Anterior cingulate cortex (tissue), 58 donors: ENCODE results near the gene ZNF555.
A peak's percentile ranks its signal among the peaks of the same experiment; 100 is the strongest.

Source experiments
- DNase-seq, 58 donors: peaks; one replicate each; lab custom pipeline; 2025; lab: John Stamatoyannopoulos, UW

The ZNF555 gene

DNA sequence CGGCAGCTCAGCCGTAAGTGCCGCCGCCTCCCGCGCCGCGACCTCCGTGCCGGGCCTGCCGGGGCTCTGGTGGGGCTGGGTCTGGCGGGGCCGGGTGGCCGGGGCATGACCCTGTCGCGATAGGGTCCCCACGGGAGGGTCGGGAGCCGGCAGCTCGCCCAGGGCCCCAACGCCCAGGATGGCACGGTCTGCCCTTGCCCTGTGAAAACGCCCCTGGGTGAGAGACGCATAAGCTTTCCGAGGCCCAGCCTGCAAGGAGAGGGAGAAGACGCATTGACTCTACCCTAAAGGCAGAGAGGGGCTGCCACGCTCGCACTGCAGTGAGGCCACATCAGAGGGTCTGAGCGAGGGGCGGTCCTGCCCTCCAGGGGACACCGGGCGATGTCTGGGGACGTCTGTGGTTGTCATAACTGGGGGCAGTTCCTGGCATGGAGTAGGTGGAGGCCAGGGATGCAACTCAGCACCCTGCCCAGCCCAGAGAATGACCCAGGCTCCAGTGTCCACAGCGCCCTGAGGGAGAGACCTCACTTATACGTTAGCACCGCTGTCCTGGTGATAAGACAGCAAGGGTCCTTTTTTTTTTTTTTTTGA, 21.1 kb upstream of the ZNF555 start:
- DNase-seq, result peak in 5 of 58 donors; percentile 16 to 53 (median 33)

DNA sequence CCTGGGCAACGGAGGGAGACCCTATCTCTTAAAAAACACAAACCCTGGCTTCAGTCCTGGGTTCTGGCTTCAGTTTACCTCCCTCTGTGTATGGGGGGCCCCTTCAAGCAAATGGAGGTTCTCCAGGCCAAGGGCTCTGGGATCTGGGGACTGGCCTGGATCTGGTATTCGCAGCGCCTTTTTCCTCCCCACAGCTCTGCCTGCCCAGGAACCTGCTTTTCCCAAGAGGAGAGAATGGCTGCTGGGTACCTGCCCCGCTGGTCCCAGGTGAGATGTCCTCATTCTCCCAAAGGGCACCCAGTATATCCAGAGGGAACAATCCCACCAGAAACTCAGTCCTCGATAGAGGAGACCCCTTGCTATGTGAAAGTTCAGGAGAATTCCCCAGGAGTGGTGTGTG, 18.4 kb upstream of the ZNF555 start:
- DNase-seq, result no peak

DNA sequence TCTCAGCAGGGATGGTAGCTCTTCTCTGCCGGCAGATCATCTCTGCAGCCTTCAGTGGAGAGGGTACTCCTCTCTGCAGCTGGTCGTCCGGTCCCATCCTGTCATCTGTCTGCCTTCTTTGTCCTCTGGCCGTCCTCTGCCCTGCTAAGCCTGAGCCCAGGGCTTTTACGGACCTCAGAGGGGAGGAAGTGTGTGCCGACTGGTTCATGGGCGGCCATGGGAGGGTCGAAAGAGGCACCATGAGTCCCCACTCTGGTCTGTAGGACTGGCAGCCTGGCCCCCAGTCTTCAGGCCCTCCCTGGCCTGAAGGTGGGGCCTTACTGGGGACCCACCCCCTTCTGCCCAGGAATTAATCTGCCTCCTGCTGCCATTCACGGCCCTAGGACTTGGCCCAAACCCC, 17.6 kb upstream of the ZNF555 start:
- no peak for DNase-seq

DNA sequence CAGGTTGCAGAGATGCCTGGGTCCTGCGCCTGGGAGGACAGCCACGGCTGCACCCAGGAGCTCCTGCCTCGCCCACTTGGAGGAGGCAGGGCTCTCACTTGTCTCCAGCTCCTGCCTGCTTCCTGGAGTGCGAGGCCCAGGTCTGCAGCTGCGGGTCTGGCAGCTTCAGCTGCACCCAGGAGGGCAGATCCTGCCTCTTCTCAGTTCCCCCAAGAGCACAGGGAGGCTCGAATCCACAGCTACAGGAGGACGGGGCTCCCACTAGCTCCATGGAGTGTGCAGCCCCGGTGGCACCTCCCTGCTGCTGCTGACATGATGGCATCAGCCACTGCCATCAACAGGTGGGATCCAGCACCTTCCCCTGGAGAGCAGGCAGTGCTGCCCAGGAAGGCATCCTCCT, 17.1 kb upstream of the ZNF555 start:
- DNase-seq, result no peak

DNA sequence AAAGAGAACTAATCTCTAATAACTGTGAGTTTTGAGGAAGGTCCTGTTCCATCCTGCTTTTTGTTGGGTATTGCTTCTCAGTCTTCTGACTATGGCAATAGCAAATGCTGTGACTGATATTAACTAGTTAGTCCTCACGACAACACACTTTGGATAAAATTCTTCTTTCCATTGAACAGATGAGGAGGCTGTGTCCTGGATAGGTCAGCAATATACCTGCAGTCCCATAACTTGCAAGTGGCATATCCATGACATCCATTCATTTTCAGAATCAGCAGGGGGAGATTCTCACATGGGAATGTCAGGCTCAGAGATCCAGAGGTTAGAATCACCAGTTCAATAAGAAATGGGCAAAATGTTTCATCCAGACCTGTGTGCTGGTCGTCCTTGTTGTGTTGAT, 14.3 kb upstream of the ZNF555 start:
- no peak for DNase-seq

DNA sequence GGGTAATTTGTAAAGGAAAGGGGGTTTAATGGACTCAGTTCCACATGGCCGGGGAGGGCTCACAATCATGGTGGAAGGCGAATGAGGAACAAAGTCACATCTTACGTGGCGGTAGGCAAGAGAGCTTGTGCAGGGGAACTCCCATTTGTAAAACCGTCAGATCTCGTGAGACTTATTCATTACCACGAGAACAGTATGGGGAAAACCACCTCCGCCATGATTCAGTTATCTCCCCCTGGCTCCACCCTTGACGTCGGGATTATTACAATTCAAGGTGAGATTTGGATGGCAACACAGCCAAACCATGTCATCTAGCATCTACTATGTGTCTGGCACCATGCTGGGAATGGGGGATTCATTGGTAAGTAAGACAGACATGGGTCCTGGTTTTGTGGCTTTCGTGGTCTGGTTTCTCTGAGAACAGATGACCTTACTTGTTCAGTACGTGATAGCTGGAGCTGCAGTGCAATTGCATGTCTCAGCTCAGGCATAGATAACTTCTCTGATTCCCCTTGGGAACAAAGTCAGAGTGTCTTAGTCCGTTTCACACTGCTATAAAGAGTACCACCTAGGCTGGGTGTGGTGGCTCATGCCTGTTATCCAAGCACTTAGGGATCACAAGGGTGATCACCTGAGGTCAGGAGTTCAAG, 13.3 kb upstream of the ZNF555 start:
- DNase-seq, result no peak

DNA sequence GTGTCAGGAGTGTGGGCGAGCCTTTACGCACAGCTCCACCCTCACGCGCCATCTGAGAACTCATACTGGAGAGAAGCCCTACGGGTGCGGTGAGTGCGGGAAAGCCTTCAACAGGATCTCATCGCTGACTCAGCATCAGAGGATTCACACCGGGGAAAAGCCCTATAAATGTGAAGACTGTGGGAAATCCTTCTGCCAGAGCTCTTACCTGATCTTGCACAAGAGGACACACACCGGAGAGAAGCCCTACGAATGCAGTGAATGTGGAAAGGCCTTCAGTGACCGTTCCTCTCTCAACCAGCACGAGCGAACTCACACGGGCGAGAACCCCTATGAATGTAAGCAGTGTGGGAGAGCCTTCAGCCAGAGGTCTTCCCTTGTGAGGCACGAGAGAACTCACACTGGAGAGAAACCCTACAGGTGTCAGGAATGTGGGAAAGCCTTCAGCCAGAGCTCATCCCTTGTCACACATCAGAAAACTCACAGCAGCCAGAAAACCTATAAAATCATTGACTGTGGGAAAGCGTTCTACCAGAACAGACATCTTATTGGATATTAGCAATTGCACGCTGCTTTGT, 6.9 kb upstream of the ZNF555 start:
- no peak for DNase-seq

DNA sequence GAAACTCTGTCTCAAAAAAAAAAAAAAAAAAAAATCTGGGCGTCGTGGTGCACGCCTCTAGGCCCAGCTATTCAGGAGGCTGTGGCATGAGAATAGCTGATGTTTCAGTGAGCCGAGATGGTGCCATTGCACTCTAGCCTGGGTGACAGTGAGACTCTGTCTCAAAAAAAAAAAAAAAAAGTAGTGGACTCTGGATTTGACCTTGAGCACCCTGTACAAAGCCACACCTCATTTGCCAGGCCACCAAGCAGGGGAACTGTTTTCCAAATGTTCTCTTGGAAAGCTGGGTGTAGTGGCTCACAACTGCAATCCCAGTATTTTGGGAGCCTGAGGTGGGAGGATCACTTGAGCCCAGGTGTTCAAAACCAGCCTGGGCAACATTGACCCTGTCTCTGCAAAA, 3.8 kb upstream of the ZNF555 start:
- no peak for DNase-seq

DNA sequence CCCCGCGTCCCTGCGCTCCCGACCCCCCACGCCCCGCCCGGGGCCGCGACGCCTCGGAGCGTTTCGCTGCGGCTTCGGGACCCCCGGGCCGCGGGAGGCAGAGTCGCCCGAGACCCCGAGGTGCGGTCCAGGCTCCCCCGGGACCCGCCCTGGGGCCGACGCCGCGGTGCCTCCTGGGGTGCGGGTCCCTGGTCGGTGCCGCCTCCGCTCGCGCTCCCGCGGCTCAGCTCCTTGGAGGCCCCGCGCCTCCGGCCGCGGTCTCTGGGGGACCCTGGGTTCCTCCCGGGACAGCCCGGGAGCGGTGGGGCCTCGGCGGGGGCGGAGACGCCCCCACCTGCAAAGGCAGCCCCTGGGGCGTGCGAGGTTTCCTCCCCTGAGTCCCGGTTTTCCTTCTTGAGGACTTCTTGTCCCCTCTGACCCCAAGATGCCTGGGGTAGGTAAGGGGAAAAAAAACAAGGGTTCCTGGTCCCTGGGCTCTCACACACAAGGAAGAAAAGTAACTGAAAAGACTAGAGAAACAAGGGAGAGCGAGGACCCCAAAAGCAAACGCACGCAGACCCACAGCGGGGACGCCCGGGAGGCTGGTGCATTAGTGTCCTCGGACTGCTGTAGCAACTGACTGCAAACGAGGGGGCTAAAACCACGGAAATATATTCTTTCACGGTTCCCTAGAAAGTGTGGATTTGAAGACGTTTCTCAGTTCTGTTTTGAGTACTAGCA, 740 bp downstream of the ZNF555 start:
- no peak for DNase-seq

DNA sequence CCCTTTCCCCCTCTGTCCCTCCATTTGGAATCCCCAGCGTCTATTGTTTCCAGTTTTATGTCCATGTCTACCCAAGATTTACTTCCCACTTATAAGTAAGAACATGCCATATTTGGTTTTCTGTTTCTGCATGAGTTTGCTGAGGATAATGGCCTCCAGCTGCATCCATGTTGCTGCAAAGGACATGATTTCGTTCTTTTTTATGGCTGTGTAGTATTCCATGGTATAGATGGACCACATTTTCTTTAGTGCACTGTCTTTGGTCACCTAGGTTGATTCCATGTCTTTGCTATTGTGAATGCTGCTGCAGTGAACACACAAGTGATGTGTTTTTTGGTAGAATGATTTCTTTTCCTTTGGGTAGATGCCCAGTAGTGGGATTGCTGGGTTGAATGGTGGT, 3.8 kb downstream of the ZNF555 start:
- no peak for DNase-seq

DNA sequence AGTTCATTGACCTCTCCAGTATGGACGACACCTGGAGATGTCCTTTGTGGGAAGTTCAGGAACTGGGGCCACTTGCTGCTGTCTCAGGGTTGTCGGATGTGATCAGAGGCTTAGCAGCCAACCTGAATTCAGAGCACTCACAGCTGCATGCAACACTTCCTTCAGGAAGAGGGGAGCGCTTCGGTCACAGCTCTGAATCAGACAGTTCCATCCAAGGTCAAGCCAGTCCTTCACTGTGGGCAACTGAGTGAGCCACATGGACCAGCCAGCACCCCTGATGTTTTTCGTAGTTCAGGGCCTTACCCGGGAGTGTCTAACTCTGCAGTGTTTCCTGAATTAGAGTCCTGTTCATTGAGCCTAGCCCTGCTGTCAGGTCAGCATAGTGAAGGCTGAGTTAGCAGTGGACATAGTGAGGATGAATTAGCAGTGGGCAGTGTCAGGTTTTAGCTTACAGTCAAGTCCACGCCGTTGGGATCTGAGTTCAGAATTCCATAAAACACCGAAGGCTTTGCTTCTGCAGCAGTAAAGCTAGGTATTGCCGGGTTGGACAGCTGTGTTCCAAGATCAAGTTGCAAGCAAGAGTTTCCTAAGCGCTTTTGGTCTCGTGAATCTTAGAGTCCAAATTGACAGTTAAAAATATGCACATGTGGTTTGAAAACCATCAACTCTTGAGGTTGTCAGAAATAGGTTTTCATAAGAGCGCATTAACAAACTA, 5.1 kb downstream of the ZNF555 start:
- DNase-seq, result no peak

DNA sequence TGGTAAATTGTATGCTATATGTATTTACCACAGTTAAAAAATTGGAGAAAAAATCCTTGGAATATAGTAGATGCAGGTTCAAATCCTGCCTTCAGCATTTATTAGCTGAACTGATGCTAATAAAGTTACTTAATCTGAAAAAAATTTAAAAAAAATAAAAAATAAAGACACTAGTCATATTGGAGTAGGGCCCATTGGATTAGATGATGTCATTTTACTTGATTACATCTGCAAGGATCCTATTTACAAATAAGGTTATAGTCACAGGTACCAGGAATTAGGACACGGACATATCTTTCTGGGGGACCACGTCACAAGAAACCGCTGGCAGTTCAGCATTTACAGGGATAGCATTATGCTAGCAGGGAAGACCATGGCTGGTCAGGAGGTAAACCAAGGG, 6.2 kb downstream of the ZNF555 start:
- DNase-seq, result no peak

DNA sequence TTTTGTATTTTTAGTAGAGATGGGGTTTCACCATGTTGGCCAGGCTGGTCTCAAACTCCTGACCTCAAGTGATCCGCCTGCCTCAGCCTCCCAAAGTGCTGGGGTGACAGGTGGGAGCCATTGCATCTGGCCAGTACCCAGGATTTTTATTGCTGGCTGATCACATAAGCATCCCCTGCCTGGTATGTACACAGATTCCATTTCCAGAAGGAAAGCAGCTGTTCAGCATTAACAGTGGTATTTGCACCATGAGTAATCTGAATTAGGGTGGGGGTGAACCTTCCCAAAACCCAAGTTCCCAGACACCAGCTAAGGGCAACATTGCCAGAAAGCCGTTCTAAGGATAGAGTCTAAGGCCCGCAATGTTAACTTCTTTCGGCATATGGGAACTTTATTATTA, 7.3 kb downstream of the ZNF555 start:
- DNase-seq, result no peak

DNA sequence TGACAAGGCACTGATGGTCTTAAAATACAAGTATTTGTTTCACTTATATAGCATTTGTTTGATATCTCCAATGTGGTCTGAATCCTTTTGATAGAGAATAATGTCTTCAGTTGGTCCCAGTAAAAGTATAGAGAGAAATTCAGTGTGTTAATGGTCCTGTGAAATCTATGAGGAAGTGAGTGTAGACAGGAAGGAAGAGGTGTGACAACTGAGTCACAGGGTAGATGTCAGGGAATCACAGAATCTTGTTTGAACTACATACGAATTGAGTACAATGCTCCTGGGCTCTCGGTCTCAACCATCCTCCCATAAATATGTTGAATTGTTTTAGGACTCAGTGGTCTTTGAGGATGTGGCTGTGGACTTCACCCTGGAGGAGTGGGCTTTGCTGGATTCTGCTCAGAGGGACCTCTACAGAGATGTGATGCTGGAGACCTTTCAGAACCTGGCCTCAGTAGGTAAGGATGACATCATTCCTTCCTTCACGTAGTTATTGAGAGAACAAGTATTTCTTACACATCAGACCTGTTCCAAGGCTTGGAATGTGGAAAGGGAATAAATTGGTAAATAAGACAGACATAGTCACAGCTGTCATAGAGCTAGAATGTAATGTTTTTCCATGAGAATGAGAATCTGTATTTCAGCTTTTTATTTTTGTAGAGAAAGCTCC, 9.1 kb downstream of the ZNF555 start:
- DNase-seq, result no peak

DNA sequence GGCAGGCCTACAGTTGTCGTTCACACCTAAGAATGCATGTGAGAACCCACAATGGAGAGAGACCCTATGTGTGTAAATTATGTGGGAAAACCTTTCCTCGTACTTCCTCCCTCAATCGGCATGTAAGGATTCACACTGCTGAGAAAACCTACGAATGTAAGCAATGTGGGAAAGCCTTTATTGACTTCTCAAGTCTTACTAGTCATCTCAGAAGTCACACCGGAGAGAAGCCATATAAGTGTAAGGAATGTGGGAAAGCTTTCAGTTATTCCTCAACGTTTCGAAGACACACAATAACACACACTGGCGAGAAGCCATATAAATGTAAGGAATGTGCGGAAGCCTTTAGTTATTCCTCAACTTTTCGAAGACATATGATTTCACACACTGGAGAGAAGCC, 11.3 kb downstream of the ZNF555 start:
- DNase-seq, result no peak

DNA sequence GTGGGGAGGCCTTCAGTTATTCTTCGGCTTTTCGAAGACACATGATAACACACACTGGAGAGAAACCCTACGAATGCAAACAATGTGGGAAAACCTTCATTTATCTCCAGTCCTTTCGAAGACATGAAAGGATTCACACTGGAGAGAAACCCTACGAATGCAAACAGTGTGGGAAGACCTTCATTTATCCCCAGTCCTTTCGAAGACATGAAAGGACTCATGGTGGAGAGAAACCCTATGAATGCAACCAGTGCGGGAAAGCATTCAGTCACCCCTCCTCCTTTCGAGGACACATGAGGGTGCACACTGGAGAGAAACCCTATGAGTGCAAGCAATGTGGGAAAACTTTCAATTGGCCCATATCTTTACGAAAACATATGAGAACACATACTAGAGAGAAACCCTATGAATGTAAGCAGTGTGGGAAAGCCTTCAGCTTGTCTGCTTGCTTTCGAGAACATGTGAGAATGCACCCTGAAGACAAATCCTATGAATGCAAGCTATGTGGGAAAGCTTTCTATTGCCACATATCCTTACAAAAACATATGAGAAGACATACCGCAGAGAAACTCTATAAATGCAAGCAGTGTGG, 11.8 kb downstream of the ZNF555 start:
- DNase-seq, result no peak

DNA sequence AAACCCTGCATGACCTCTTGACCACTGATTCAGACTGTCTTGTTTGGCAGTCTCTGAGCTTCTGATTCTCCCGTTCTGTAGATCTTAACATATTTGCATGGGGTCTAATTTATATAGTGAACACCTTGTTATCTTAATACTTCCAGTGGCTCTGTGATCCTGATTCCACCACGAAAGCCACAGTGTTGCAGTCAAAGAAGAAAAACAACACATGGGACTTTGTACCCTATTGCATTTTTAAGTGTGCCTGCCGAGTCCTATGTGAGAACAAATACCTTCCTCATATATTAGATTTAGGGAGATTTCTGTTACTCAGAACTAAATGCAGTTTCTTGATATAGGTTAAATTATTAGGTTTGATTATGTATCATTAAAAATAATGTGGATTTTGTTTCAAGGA, 13.6 kb downstream of the ZNF555 start:
- no peak for DNase-seq

DNA sequence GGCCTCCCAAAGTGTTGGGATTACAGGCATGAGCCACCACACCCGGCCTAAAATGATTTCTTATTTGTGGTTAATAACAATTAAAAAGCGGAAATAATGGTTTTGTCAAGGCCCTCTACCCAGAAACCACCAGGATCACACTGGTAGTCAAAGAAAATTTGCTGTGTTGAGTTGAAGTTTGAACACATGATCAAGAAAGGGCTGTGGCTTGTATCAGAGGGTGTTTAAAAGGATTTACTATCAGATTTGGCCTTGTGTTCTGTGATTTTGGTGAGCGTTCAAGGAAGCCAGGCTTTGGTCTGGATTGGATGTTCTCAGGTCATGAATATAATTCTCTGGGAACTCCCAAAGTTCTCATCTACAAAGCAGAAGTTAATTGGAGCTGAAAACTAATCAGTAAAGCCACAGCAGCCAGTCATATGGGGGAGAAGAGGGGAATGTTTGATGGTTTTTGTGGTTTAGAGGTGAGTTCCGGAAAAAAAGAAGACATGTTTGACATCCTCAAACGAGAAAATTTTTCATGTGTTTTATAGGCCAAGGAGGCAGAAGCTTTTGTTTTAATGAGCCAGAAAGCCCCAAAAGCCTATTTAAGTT, 15.3 kb downstream of the ZNF555 start:
- DNase-seq, result no peak

DNA sequence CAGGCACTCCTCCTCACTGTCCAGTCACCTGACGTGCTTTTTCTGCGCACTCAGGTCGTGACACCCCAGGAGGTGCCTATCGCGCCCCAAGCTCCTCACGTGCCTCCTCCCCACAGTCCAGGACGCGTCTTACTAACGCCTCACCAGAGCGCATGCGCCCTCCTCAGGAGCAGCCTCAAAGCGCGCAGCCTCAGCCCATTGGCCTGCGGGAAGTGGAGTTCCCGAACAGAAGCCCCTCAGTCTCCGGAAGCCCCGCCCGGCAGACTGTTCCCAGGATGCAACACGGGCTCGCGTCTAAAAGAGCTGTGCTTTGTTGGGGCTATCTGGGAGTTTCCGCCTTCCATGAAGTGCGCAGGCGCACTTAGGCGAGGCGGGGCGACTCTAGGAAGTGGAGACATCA, 17.6 kb downstream of the ZNF555 start:
- DNase-seq, result no peak

DNA sequence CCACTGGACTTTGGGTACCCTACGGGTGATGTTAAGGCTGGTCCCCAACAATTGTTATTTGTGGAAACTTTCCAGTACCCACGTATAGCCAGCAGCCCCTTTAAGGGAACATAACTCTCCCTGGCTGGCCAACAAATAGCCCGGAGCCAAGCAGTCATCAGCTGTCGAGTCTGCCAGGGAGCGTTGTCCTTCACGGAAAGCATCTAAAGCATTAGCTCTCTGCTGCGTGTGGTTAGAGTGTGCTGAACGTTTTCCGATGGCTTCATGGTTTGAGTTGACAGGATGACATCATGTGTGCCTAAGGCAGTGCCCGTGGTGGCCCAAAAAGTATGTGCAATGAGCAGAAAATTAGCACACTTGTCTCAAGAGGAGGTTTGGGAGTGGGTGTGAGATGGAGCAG, 22.5 kb downstream of the ZNF555 start:
- DNase-seq, result no peak
